ENCODE measurements around the gene LMBR1. TPM values are rescaled to one million over a fixed set of nuclear protein-coding genes. Genes with fewer than 3 reads are reported as not detected.

Gene LMBR1
- total RNA-seq, 1 donor from 2014 or later: 69.1 TPM

GRCh38 chr7:156785998-156786543 is 106.9 kb downstream of the LMBR1 start:
- H3K27ac Mint-ChIP-seq: no peak overlapping the region
- H3K27me3 Mint-ChIP-seq: no peaks in the 10 kb centered on the region
- H3K4me1 Mint-ChIP-seq (ENCODE audit: unreplicated experiment): peaks cover 1% of the 10 kb centered on the region
- H3K9me3 Mint-ChIP-seq: no peaks in the 10 kb centered on the region
- H3K4me3 Mint-ChIP-seq: no peak overlapping the region
- no peak for DNase-seq (ENCODE audit: extremely low spot score, unreplicated experiment)
- peaks cover 4% of the 10 kb centered on the region for H3K36me3 Mint-ChIP-seq
- TF ChIP-seq CTCF (conservative IDR thresholded peaks at IDR 0.05): no peak

DNA sequence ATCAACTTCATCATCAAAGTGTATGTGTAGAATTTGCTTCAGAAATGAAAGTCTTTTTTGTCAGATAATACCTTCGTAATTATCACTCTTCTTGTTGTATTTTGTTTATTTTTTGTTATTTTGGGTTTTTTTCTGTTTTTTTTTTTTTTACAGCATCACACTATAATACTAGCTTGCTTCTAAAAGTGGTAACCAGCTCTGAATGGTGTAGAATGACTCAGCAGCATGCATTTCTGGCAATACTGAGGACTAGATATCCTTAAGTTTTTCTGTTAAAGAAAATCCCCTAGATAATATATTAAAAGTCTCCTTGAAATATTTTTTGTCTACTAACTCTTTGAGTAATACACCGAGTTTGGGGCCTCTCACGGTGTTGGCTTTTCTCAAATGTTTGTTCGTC is 109.1 kb downstream of the LMBR1 start:
- no peak for TF ChIP-seq CTCF (conservative IDR thresholded peaks at IDR 0.05)
- H3K4me3 Mint-ChIP-seq: no peak overlapping the region
- no peaks in the 10 kb centered on the region for H3K9me3 Mint-ChIP-seq
- H3K27me3 Mint-ChIP-seq: no peaks in the 10 kb centered on the region
- H3K27ac Mint-ChIP-seq: no peak overlapping the region
- H3K36me3 Mint-ChIP-seq: peaks cover 4% of the 10 kb centered on the region
- no peak for DNase-seq (ENCODE audit: extremely low spot score, unreplicated experiment)
- H3K4me1 Mint-ChIP-seq (ENCODE audit: unreplicated experiment): no peaks in the 10 kb centered on the region

DNA sequence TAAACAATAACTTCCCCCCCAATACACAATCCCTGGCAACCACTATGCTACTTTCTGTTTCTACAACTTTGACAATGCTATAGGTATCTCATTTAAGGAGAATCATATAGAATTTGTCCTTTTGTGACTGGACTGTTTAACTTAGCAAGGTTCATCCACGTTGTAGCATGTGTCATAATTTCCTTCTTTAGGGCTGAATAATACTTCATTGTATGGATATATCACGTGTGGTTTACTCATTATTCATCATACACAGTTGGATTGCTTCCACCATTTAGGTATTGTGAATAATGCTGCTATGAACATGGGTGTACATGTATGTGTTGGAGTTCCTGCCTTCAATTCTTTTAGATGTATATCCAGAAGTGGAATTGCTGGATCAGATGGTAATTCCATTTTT is 111.0 kb downstream of the LMBR1 start:
- TF ChIP-seq CTCF (conservative IDR thresholded peaks at IDR 0.05): no peak
- no peak for DNase-seq (ENCODE audit: extremely low spot score, unreplicated experiment)
- Mint-ChIP-seq H3K4me1 (ENCODE audit: unreplicated experiment) (peaks cover 4% of the 10 kb centered on the region), H3K36me3 (peaks cover 13% of the 10 kb centered on the region), H3K27me3 (no peaks in the 10 kb centered on the region), H3K9me3 (no peaks in the 10 kb centered on the region), H3K27ac (no peak overlapping the region), H3K4me3 (no peak overlapping the region)

- peaks cover 18% of the 10 kb centered on the region for H3K36me3 Mint-ChIP-seq
- H3K27me3 Mint-ChIP-seq: no peaks in the 10 kb centered on the region
- no peaks in the 10 kb centered on the region for H3K9me3 Mint-ChIP-seq
- no peak overlapping the region for H3K27ac Mint-ChIP-seq
- DNase-seq (ENCODE audit: extremely low spot score, unreplicated experiment): no peak
- TF ChIP-seq CTCF (conservative IDR thresholded peaks at IDR 0.05): no peak
- no peak overlapping the region for H3K4me3 Mint-ChIP-seq
- H3K4me1 Mint-ChIP-seq (ENCODE audit: unreplicated experiment): peaks cover 4% of the 10 kb centered on the region
These were observed 112.1 kb downstream of the LMBR1 start for GRCh38 chr7:156780724-156781455.

GRCh38 chr7:156778668-156779067 is 114.3 kb downstream of the LMBR1 start:
- no peaks in the 10 kb centered on the region for H3K9me3 Mint-ChIP-seq
- H3K27me3 Mint-ChIP-seq: no peaks in the 10 kb centered on the region
- H3K36me3 Mint-ChIP-seq: peaks cover 14% of the 10 kb centered on the region
- H3K4me1 Mint-ChIP-seq (ENCODE audit: unreplicated experiment): peaks cover 4% of the 10 kb centered on the region
- DNase-seq (ENCODE audit: extremely low spot score, unreplicated experiment): no peak
- H3K4me3 Mint-ChIP-seq: no peak overlapping the region
- H3K27ac Mint-ChIP-seq: no peak overlapping the region
- no peak for TF ChIP-seq CTCF (conservative IDR thresholded peaks at IDR 0.05)

All from type B pancreatic cell (in vitro differentiated cells).